Endometrial microvascular endothelial cells (primary cell): ENCODE data around the gene FOXK2. TPM values are rescaled to one million over a fixed set of nuclear protein-coding genes. Genes with fewer than 3 reads are reported as not detected.

Experiments
- in situ Hi-C: cut with HindIII; loops from 2 replicates; pipeline ENCODE4 v1.10.0; 2017; ENCODE audit warnings: low sequenced_read_pairs, low pct_unique_long_range_greater_than_20kb; ENCODE audit errors: inconsistent ontology term
- total RNA-seq: library from RNA; depleted of rRNA; stranded (reverse); fragments of >200 nt; gene quantifications from one replicate; pipeline ENCODE4 v1.2.3, GENCODE V29; 2015; ENCODE audit errors: inconsistent ontology term

FOXK2 gene
- total RNA-seq, 1 donor from 2014 or later = 40.8 TPM

GRCh38 chr17:82596837-82597672 is 77.5 kb downstream of the FOXK2 start:
- in situ Hi-C loops = no loop called here

- in situ Hi-C loops = no loop called here
These were observed 79.0 kb downstream of the FOXK2 start for GRCh38 chr17:82598256-82599119.

- in situ Hi-C loops = no loop called here
These were observed 80.4 kb downstream of the FOXK2 start for GRCh38 chr17:82599674-82600661.

- in situ Hi-C loops = no loop called here
These were observed 81.4 kb downstream of the FOXK2 start for GRCh38 chr17:82600731-82601446.

- in situ Hi-C loops = no loop called here
These were observed 82.0 kb downstream of the FOXK2 start for GRCh38 chr17:82601447-82602000.

- in situ Hi-C loops = no loop called here
These were observed 83.0 kb downstream of the FOXK2 start for GRCh38 chr17:82602487-82602886.

GRCh38 chr17:82602986-82603710 is 83.6 kb downstream of the FOXK2 start:
- in situ Hi-C loops = no loop called here

- in situ Hi-C loops = no loop called here
These were observed 84.5 kb downstream of the FOXK2 start for GRCh38 chr17:82603981-82604448.

- in situ Hi-C loops = no loop called here
These were observed 85.0 kb downstream of the FOXK2 start for GRCh38 chr17:82604532-82604931.

GRCh38 chr17:82605939-82606600 is 86.5 kb downstream of the FOXK2 start:
- in situ Hi-C loops = no loop called here

GRCh38 chr17:82608816-82609215 is 89.3 kb downstream of the FOXK2 start:
- in situ Hi-C loops = no loop called here

GRCh38 chr17:82609655-82610054 is 90.1 kb downstream of the FOXK2 start:
- in situ Hi-C loops = no loop called here

- in situ Hi-C loops = no loop called here
These were observed 91.9 kb downstream of the FOXK2 start for GRCh38 chr17:82611140-82612058.

GRCh38 chr17:82613283-82614094 is 94.0 kb downstream of the FOXK2 start:
- in situ Hi-C loops = no loop called here

GRCh38 chr17:82614095-82614631 is 94.6 kb downstream of the FOXK2 start:
- in situ Hi-C loops = no loop called here
